Measurements from ENCODE around the gene MPC1.
"Not testable (repeated sequence)": the region's sequence is repeated elsewhere in the genome, so short reads cannot be mapped to it uniquely, and the experiment has no call there.

MPC1 gene

GRCh38 chr6:166379103-166379586 lies 3.6 kb downstream of the MPC1 start:
- DNase-seq, result no peak

- no peak for DNase-seq
Observed at GRCh38 chr6:166377721-166378120, 5.0 kb downstream of the MPC1 start.

- DNase-seq, result no peak
Observed at GRCh38 chr6:166375013-166375412, 7.7 kb downstream of the MPC1 start.

GRCh38 chr6:166370489-166370888 lies 12.3 kb downstream of the MPC1 start:
- DNase-seq, result no peak

- DNase-seq, result no peak
Observed at GRCh38 chr6:166369782-166370181, 13.0 kb downstream of the MPC1 start.

- DNase-seq, result no peak
Observed at GRCh38 chr6:166366921-166367320, 15.8 kb downstream of the MPC1 start.

- DNase-seq, result no peak
Observed at GRCh38 chr6:166365806-166366205, 16.9 kb downstream of the MPC1 start.

- DNase-seq, result no peak
Observed at GRCh38 chr6:166365221-166365620, 17.5 kb downstream of the MPC1 start.

GRCh38 chr6:166364456-166364855 lies 18.3 kb downstream of the MPC1 start:
- no peak for DNase-seq

- DNase-seq, result not testable (repeated sequence)
Observed at GRCh38 chr6:166362427-166362826, 20.3 kb downstream of the MPC1 start.

GRCh38 chr6:166361077-166361429 lies 21.7 kb downstream of the MPC1 start:
- no peak for DNase-seq

- DNase-seq, result no peak
Observed at GRCh38 chr6:166360243-166361076, 22.3 kb downstream of the MPC1 start.

- no peak for DNase-seq
Observed at GRCh38 chr6:166355552-166355951, 27.2 kb downstream of the MPC1 start.

GRCh38 chr6:166354965-166355364 lies 27.8 kb downstream of the MPC1 start:
- DNase-seq, result no peak

GRCh38 chr6:166354143-166354542 lies 28.6 kb downstream of the MPC1 start:
- DNase-seq, result no peak

- DNase-seq, result no peak
Observed at GRCh38 chr6:166353507-166353906, 29.2 kb downstream of the MPC1 start.

- no peak for DNase-seq
Observed at GRCh38 chr6:166352923-166353322, 29.8 kb downstream of the MPC1 start.

- DNase-seq, result no peak
Observed at GRCh38 chr6:166351715-166352285, 30.9 kb downstream of the MPC1 start.

GRCh38 chr6:166348305-166348949 lies 34.3 kb downstream of the MPC1 start:
- DNase-seq, result no peak

- DNase-seq, result no peak
Observed at GRCh38 chr6:166346965-166347364, 35.8 kb downstream of the MPC1 start.

GRCh38 chr6:166346449-166346848 lies 36.3 kb downstream of the MPC1 start:
- DNase-seq, result no peak

GRCh38 chr6:166345672-166346071 lies 37.1 kb downstream of the MPC1 start:
- not testable (repeated sequence) for DNase-seq

GRCh38 chr6:166344921-166345320 lies 37.8 kb downstream of the MPC1 start:
- not testable (repeated sequence) for DNase-seq

- no peak for DNase-seq
Observed at GRCh38 chr6:166344240-166344639, 38.5 kb downstream of the MPC1 start.

Measured in activated T-cell treated with anti-CD3 and anti-CD28 coated beads for 4 hours (primary cell).